Measurements from ENCODE around the gene UBE2D2. TPM values are rescaled to one million over a fixed set of nuclear protein-coding genes. Genes with fewer than 3 reads are reported as not detected.

Gene UBE2D2
- total and polyA plus RNA-seq, 2 of the 13 experiments (the other 11 are each of a cell fraction or from before 2014, with no cell fraction given), result 79.1 to 109 TPM

DNA sequence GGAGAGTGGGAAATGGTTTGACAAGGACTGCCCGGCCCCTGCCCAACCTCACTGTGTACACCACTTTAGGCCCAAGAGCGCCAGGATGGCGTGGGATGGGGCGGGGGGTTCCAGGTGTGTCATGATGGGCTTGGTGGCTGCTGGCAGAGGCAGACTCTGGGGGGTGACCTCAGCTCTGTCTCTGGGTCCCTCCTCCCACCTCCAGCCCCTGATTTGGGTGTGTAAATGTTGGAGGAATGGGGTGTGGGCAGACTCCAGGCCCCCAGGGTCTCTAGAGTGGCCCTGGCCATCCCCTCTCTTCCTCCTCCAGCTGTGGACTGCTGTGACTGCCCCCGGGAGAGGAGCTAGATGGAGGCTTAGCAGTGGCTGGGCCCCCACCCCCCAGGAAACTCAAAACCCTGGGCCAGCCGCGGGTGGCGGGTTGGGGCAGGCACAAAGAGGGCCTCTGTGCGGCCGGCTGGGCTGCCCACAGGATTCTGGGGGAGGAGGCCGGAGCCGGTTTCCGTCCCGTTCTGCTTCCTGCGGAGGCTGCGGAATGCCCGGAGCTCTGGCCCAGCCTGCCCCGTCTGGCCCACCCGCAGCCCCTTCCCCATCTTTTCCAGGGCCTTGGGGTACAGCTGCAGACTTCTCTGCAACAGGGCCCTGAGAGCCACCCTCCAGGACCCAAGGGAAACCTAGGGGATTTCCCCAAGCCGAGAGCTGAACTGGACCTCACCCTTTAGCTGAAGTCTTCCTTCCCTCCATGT lies 110.1 kb downstream of the UBE2D2 start:
- ChIA-PET POLR2A (interaction anchor here (1.2 kb wide), 1 partner anchor 29 kb away, joined by 6 read pairs; no protein-coding TSS in a partner anchor), CTCF (ENCODE audit: low intra/inter-chr PET ratio, low total read pairs) (interaction anchor here (1.4 kb wide), 1 partner anchor 95 kb away, joined by 7 read pairs; no protein-coding TSS in a partner anchor)
- no TSS peak for BruUV-seq (replicated peaks)
- H3K27me3 ChIP-seq (ENCODE audit: control insufficient read depth in 1 of 2, insufficient read depth in 2 of 2, low read length in 2 of 2), result no peaks in the 10 kb centered on the region
- peaks cover 62% of the 10 kb centered on the region for H3K4me1 ChIP-seq (ENCODE audit: insufficient read depth, low read length)
- intact Hi-C loops (cut with micrococcal nuclease; ENCODE audit: unreplicated experiment), result loop anchor here (2.0 kb wide), 1 partner anchor 20 kb away; no protein-coding TSS in a partner anchor
- H4K20me1 ChIP-seq (ENCODE audit: insufficient read depth, low read length), result peaks cover 67% of the 10 kb centered on the region
- H3K4me3 ChIP-seq (replicated peaks in 1 of 3; ENCODE audit: insufficient read depth in 1 of 3, low read depth in 2 of 3, low read length in 3 of 3), result no peak overlapping the region
- 0 out of 2 replicates have a peak overlapping the region, but pooled peaks have one; percentile 22 for H3K9ac ChIP-seq (ENCODE audit: insufficient read depth, low read depth, low read length)
- H3K79me2 ChIP-seq (ENCODE audit: insufficient read depth, low read length), result peaks cover 89% of the 10 kb centered on the region
- H3K9me3 ChIP-seq (ENCODE audit: low read length), result no peaks in the 10 kb centered on the region
- FAIRE-seq (no peak), ATAC-seq (no peak), DNase-seq (ENCODE audit: low spot score) (no peak)
- H3K27ac ChIP-seq (ENCODE audit: extremely low read length, insufficient read depth, low read length), result peak overlapping the region; percentile 56
- no peak overlapping the region for H2AFZ ChIP-seq (ENCODE audit: low read length)
- in situ Hi-C loops (cut with HindIII; ENCODE audit: extremely low pct_ligation_motif_present, low pct_unique_long_range_greater_than_20kb), result no loop called here
- WGBS (ENCODE audit: low lambda C conversion rate), result 83% methylated on average over 5 of the region's 20 CpGs
- peak overlapping the region; percentile 71; the same call in 1 of the 2 replicates for H3K4me2 ChIP-seq (ENCODE audit: low read depth, low read length)
- H3K36me3 ChIP-seq (replicated peaks in 1 of 2; ENCODE audit: control insufficient read depth in 1 of 2, insufficient read depth in 2 of 2, low read length in 2 of 2), result peaks cover 0 to 5% of the 10 kb centered on the region in 2 experiments; a peak in 2 of 5 replicates
- TF ChIP-seq ZBTB38 (CRISPR knock-in tag; IDR thresholded peaks at IDR 0.05) (peak; percentile 46; the same call in 1 of the 2 replicates), HNRNPLL (IDR thresholded peaks at IDR 0.05; ENCODE audit: low read depth, low read length, poor library complexity, severe bottlenecking) (peak; percentile 88), ZNF274 (CRISPR knock-in tag; IDR thresholded peaks at IDR 0.05) (peak; percentile 42; the same call in 1 of the 2 replicates), AGO2 (optimal IDR thresholded peaks at IDR 0.05; ENCODE audit: low read depth, low read length) (peak; percentile 52), GFI1 (CRISPR knock-in tag; IDR thresholded peaks at IDR 0.05; ENCODE audit: borderline replicate concordance) (no peak), REPIN1 (CRISPR knock-in tag; IDR thresholded peaks at IDR 0.05; ENCODE audit: borderline replicate concordance, low read depth) (no peak), ZNF263 (CRISPR knock-in tag; IDR thresholded peaks at IDR 0.05) (no peak), HNRNPL (IDR thresholded peaks at IDR 0.05; ENCODE audit: low read depth, low read length) (peak; percentile 58)
- TF ChIP-seq, protein P1, sequence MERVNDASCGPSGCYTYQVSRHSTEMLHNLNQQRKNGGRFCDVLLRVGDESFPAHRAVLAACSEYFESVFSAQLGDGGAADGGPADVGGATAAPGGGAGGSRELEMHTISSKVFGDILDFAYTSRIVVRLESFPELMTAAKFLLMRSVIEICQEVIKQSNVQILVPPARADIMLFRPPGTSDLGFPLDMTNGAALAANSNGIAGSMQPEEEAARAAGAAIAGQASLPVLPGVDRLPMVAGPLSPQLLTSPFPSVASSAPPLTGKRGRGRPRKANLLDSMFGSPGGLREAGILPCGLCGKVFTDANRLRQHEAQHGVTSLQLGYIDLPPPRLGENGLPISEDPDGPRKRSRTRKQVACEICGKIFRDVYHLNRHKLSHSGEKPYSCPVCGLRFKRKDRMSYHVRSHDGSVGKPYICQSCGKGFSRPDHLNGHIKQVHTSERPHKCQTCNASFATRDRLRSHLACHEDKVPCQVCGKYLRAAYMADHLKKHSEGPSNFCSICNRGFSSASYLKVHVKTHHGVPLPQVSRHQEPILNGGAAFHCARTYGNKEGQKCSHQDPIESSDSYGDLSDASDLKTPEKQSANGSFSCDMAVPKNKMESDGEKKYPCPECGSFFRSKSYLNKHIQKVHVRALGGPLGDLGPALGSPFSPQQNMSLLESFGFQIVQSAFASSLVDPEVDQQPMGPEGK (CRISPR knock-in tag; IDR thresholded peaks at IDR 0.05), result peak; percentile 80
- TF ChIP-seq, protein P2, sequence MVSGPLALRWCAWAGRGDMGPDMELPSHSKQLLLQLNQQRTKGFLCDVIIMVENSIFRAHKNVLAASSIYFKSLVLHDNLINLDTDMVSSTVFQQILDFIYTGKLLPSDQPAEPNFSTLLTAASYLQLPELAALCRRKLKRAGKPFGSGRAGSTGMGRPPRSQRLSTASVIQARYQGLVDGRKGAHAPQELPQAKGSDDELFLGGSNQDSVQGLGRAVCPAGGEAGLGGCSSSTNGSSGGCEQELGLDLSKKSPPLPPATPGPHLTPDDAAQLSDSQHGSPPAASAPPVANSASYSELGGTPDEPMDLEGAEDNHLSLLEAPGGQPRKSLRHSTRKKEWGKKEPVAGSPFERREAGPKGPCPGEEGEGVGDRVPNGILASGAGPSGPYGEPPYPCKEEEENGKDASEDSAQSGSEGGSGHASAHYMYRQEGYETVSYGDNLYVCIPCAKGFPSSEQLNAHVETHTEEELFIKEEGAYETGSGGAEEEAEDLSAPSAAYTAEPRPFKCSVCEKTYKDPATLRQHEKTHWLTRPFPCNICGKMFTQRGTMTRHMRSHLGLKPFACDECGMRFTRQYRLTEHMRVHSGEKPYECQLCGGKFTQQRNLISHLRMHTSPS (CRISPR knock-in tag; IDR thresholded peaks at IDR 0.05; ENCODE audit: low read depth), result 0 out of 2 replicates have a peak, but pooled peaks have one; percentile 30
